GM23338 (cell line): ENCODE results near the gene ADAMTS4. TPM values are rescaled to one million over a fixed set of nuclear protein-coding genes. Genes with fewer than 3 reads are reported as not detected.

ENCODE experiments used
- ATAC-seq: fragments of 200-7000 bp; cut with Tn5 transposase; 3 replicates; pipeline ENCODE4 v1.9.1; 2020
- DNase-seq: peaks from one replicate; pipeline ENCODE4 v3.0.0-alpha.2; 2015; ENCODE audit warnings: low spot score
- H2AFZ ChIP-seq: fragments of 200-600 bp; sonication (generic); 2 replicates; pipeline ENCODE4 v1.8.0; 2016; ENCODE audit warnings: antibody characterized with exemption, mild to moderate bottlenecking, moderate library complexity
- H3F3A ChIP-seq: fragments of 200-600 bp; sonication (generic); replicated peaks from 2 replicates; pipeline ENCODE4 v1.8.0; 2017; ENCODE audit warnings: antibody characterized with exemption, mixed run types, low read depth
- H3K27ac ChIP-seq: fragments of 200-600 bp; sonication (generic); 2 replicates; pipeline ENCODE4 v1.6.1; 2016; ENCODE audit warnings: low read depth
- H3K27me3 ChIP-seq: fragments of 200-600 bp; sonication (generic); 2 replicates; pipeline ENCODE4 v1.8.0; 2016; ENCODE audit warnings: mild to moderate bottlenecking, mixed run types, moderate library complexity; ENCODE audit not compliant: insufficient read depth
- H3K36me3 ChIP-seq: fragments of 200-600 bp; sonication (generic); 2 replicates; pipeline ENCODE4 v1.8.0; 2016; ENCODE audit warnings: mild to moderate bottlenecking; ENCODE audit not compliant: insufficient read depth
- H3K4me1 ChIP-seq: fragments of 200-600 bp; sonication (generic); 2 replicates; pipeline ENCODE4 v1.8.0; 2016; ENCODE audit warnings: mild to moderate bottlenecking, moderate library complexity; ENCODE audit not compliant: insufficient read depth
- H3K4me2 ChIP-seq: fragments of 200-600 bp; sonication (generic); 2 replicates; pipeline ENCODE4 v1.7.1; 2017; ENCODE audit warnings: mixed run types
- H3K4me3 ChIP-seq: fragments of 200-600 bp; sonication (generic); 2 replicates; pipeline ENCODE4 v1.6.1; 2016; ENCODE audit warnings: mixed run types
- H3K79me2 ChIP-seq: fragments of 200-600 bp; sonication (generic); replicated peaks from 2 replicates; pipeline ENCODE4 v1.8.0; 2017; ENCODE audit warnings: mild to moderate bottlenecking; ENCODE audit not compliant: insufficient read depth
- H3K9me2 ChIP-seq: fragments of 200-600 bp; sonication (generic); 2 replicates; pipeline ENCODE4 v1.8.0; 2017; ENCODE audit not compliant: insufficient read depth
- H4K20me1 ChIP-seq: fragments of 200-600 bp; sonication (generic); replicated peaks from 2 replicates; pipeline ENCODE4 v1.8.0; 2017; ENCODE audit warnings: mild to moderate bottlenecking; ENCODE audit not compliant: insufficient read depth
- H3K27ac Mint-ChIP-seq: 2 replicates; pipeline ENCODE4 v1.8.0; 2020; ENCODE audit warnings: inconsistent platforms, mild to moderate bottlenecking, moderate library complexity, mixed read lengths
- H3K27me3 Mint-ChIP-seq: 3 replicates; pipeline ENCODE4 v1.8.0; 2022; ENCODE audit warnings: low read depth, mild to moderate bottlenecking, moderate library complexity, mixed read lengths, inconsistent platforms; ENCODE audit not compliant: insufficient read depth, poor library complexity
- H3K36me3 Mint-ChIP-seq: 3 replicates; pipeline ENCODE4 v1.8.0; 2021; ENCODE audit warnings: low read depth, mild to moderate bottlenecking, inconsistent platforms, moderate library complexity, mixed read lengths
- H3K4me1 Mint-ChIP-seq: 3 replicates; pipeline ENCODE4 v1.8.0; 2020; ENCODE audit warnings: mild to moderate bottlenecking, inconsistent platforms, mixed read lengths
- H3K4me3 Mint-ChIP-seq: 3 replicates; pipeline ENCODE4 v1.8.0; 2021; ENCODE audit warnings: moderate library complexity, mild to moderate bottlenecking, inconsistent platforms, mixed read lengths
- H3K9me3 Mint-ChIP-seq: 3 replicates; pipeline ENCODE4 v1.8.0; 2020; ENCODE audit warnings: moderate library complexity, mild to moderate bottlenecking, inconsistent platforms, mixed read lengths
- CREB1 ChIP-seq: fragments of 250-450 bp; sonication (Bioruptor Pico); IDR thresholded peaks from 2 replicates; pipeline ENCODE4 v1.5.0; 2020; ENCODE audit warnings: low read depth, mild to moderate bottlenecking, moderate library complexity
- CTCF ChIP-seq, 2 experiments: fragments of 200-600 bp in 1 of 2; sonication (generic) in 1 of 2; conservative IDR thresholded peaks; 2 replicates each; pipeline versions ENCODE4 v1.5.1 to v1.6.1; 2016 to 2017; ENCODE audit warnings: antibody characterized with exemption in 2 of 2, low read depth in 2 of 2, mild to moderate bottlenecking in 2 of 2, moderate library complexity in 1 of 2
- EZH2 ChIP-seq: fragments of 200-600 bp; sonication (generic); IDR thresholded peaks from one replicate; pipeline ENCODE4 v1.8.0; 2017; ENCODE audit warnings: antibody characterized with exemption, mild to moderate bottlenecking, low read depth; ENCODE audit not compliant: unreplicated experiment
- EZH2phosphoT487 ChIP-seq: fragments of 200-600 bp; sonication (generic); IDR thresholded peaks from one replicate; pipeline ENCODE4 v1.8.1; 2018; ENCODE audit warnings: antibody characterized with exemption; ENCODE audit not compliant: unreplicated experiment
- JUNB ChIP-seq: IDR thresholded peaks from one replicate; pipeline ENCODE4 v1.6.1; 2016; ENCODE audit warnings: antibody characterized with exemption; ENCODE audit not compliant: unreplicated experiment
- NANOG ChIP-seq: IDR thresholded peaks from 2 replicates; pipeline ENCODE4 v1.6.1; 2016; ENCODE audit warnings: antibody characterized with exemption, borderline replicate concordance
- REST ChIP-seq: IDR thresholded peaks from one replicate; pipeline ENCODE4 v1.6.1; 2018; ENCODE audit warnings: antibody characterized with exemption; ENCODE audit not compliant: unreplicated experiment
- ZNF114 ChIP-seq: fragments of 250-450 bp; sonication (Bioruptor Pico); IDR thresholded peaks from 2 replicates; pipeline ENCODE4 v1.5.0; 2020; ENCODE audit warnings: mild to moderate bottlenecking, moderate library complexity
- polyA plus RNA-seq: library from polyadenylated mRNA; unstranded; fragments of >200 nt; fragmentation: Nextera tagmentation; extraction: Ambion mirVana; gene quantifications from 2 replicates; pipeline ENCODE4 v1.2.1, GENCODE V29; 2016
- total RNA-seq: library from RNA; depleted of rRNA; stranded (reverse); fragments of >200 nt; shearing (Covaris generic); gene quantifications from 2 replicates; pipeline ENCODE4 v1.2.3, GENCODE V29; 2014

The ADAMTS4 gene
- total and polyA plus RNA-seq, 2 experiments from 2014 or later = 1.3 to 5.2 TPM

- peaks cover 17% of the 10 kb centered on the region for H3K4me1 ChIP-seq
- no peaks in the 10 kb centered on the region; the same call in 1 of the 2 replicates for H4K20me1 ChIP-seq
- H3K27me3 ChIP-seq = no peaks in the 10 kb centered on the region
- no peak overlapping the region for H3K27ac ChIP-seq
- Mint-ChIP-seq H3K4me3 (no peak overlapping the region), H3K9me3 (no peaks in the 10 kb centered on the region), H3K36me3 (no peaks in the 10 kb centered on the region), H3K27ac (no peak overlapping the region), H3K27me3 (no peaks in the 10 kb centered on the region), H3K4me1 (peaks cover 4% of the 10 kb centered on the region; the same call in 2 of the 3 replicates)
- peaks cover 6% of the 10 kb centered on the region for H3F3A ChIP-seq
- H2AFZ ChIP-seq = no peak overlapping the region
- no peak overlapping the region for H3K4me2 ChIP-seq
- H3K9me2 ChIP-seq = no peaks in the 10 kb centered on the region
- H3K4me3 ChIP-seq = no peak overlapping the region
- ATAC-seq = no peak
- no peak for DNase-seq
- no peaks in the 10 kb centered on the region for H3K36me3 ChIP-seq
- H3K79me2 ChIP-seq = peaks cover 25% of the 10 kb centered on the region
- no peak for TF ChIP-seq NANOG
- TF ChIP-seq CTCF (conservative IDR thresholded peaks at IDR 0.05; ENCODE audit: low read depth in 2 of 2) = no peak
- no peak for TF ChIP-seq ZNF114 (CRISPR knock-in tag)
- no peak for TF ChIP-seq JUNB
- TF ChIP-seq REST = no peak
- TF ChIP-seq CREB1 = no peak
- no peak for TF ChIP-seq EZH2phosphoT487
These were observed 60.4 kb downstream of the ADAMTS4 start for GRCh38 chr1:161138431-161138830.

GRCh38 chr1:161137881-161138280 is 61.0 kb downstream of the ADAMTS4 start:
- no peak overlapping the region for H3K27ac Mint-ChIP-seq
- TF ChIP-seq JUNB (no peak), REST (no peak), EZH2 (no peak)

More at GRCh38 chr1:161137881-161138280, 61.0 kb downstream of the ADAMTS4 start:
- H3K4me1 Mint-ChIP-seq = peaks cover 4% of the 10 kb centered on the region; the same call in 2 of the 3 replicates
- no peaks in the 10 kb centered on the region for H3K36me3 Mint-ChIP-seq
- Histone ChIP-seq H3K9me2 (no peaks in the 10 kb centered on the region), H4K20me1 (no peaks in the 10 kb centered on the region; the same call in 1 of the 2 replicates), H3K36me3 (no peaks in the 10 kb centered on the region), H2AFZ (no peak overlapping the region), H3F3A (peaks cover 10% of the 10 kb centered on the region), H3K79me2 (peaks cover 25% of the 10 kb centered on the region), H3K4me1 (peaks cover 17% of the 10 kb centered on the region), H3K27me3 (no peaks in the 10 kb centered on the region), H3K4me3 (no peak overlapping the region), H3K27ac (no peak overlapping the region), H3K4me2 (no peak overlapping the region)
- DNase-seq (peak; percentile 21), ATAC-seq (no peak)
- no peaks in the 10 kb centered on the region for H3K9me3 Mint-ChIP-seq
- no peaks in the 10 kb centered on the region for H3K27me3 Mint-ChIP-seq
- no peak overlapping the region; the same call in 2 of the 3 replicates for H3K4me3 Mint-ChIP-seq
